B cell (primary cell): ENCODE measurements around the gene CATSPER3. TPM values are rescaled to one million over a fixed set of nuclear protein-coding genes. Genes with fewer than 3 reads are reported as not detected.

Source experiments
- ATAC-seq: fragments of 200-7000 bp; cut with Tn5 transposase; one replicate; pipeline ENCODE4 v1.10.0; 2021; ENCODE audit warnings: low read depth, mild to moderate bottlenecking, moderate number of reproducible peaks, moderate library complexity
- CTCF ChIA-PET: fragments of 350-600 bp; sonication (Branson Sonifier 250); formaldehyde crosslinking; loops from one replicate; lab custom pipeline; 2021; ENCODE audit warnings: antibody characterized with exemption, inconsistent platforms; lab: Charles Lee
- POLR2A ChIA-PET: fragments of 350-600 bp; sonication (Branson Sonifier 250); formaldehyde crosslinking; loops from one replicate; lab custom pipeline; 2021; ENCODE audit warnings: antibody characterized with exemption; lab: Charles Lee
- DNase-seq: peaks from one replicate; pipeline ENCODE4 v3.0.0; 2013
- H2AFZ ChIP-seq: 2 replicates; pipeline ENCODE4 v1.6.1; 2012; ENCODE audit warnings: mild to moderate bottlenecking, low read depth, low read length; ENCODE audit not compliant: insufficient read depth, poor library complexity, severe bottlenecking
- H3K27ac ChIP-seq, 2 donors: 1 replicate in 1 of 2; 2 replicates in 1 of 2; pipeline ENCODE4 v1.5.1; 2012 to 2013; ENCODE audit warnings: low read length in 2 of 2, mild to moderate bottlenecking in 2 of 2, moderate library complexity in 1 of 2
- H3K27me3 ChIP-seq, 4 experiments: fragments of 200-600 bp in 1 of 4; sonication (generic) in 1 of 4; replicated peaks in 1 of 4; 1 replicate in 2 of 4; 2 replicates in 2 of 4; pipeline versions ENCODE4 v1.6.1 to v1.7.0; 2013 to 2016; ENCODE audit warnings: low read length in 3 of 4, mild to moderate bottlenecking in 2 of 4, mixed read lengths in 1 of 4, moderate library complexity in 1 of 4; ENCODE audit not compliant: insufficient read depth in 4 of 4, control insufficient read depth in 3 of 4; ENCODE audit errors: control extremely low read depth in 1 of 4
- H3K36me3 ChIP-seq, 2 experiments: replicated peaks in 1 of 2; 1 replicate in 1 of 2; 2 replicates in 1 of 2; pipeline versions ENCODE4 v1.6.1 to v1.7.1; 2013; ENCODE audit warnings: low read length in 1 of 2; ENCODE audit not compliant: insufficient read depth in 2 of 2, control insufficient read depth in 1 of 2; ENCODE audit errors: control extremely low read depth in 1 of 2, extremely low read depth in 1 of 2
- H3K4me1 ChIP-seq, 2 donors: fragments of 200-600 bp in 1 of 2; sonication (generic) in 1 of 2; 1 replicate in 1 of 2; 2 replicates in 1 of 2; pipeline versions ENCODE4 v1.5.1 to v1.6.1; 2013 to 2017; ENCODE audit warnings: low read length in 2 of 2; ENCODE audit not compliant: control insufficient read depth in 2 of 2, insufficient read depth in 2 of 2
- H3K4me2 ChIP-seq: replicated peaks from 2 replicates; pipeline ENCODE3; 2012; ENCODE audit warnings: mild to moderate bottlenecking, low read depth, low read length; ENCODE audit not compliant: poor library complexity, severe bottlenecking
- H3K4me3 ChIP-seq, 5 experiments: fragments of 200-600 bp in 1 of 5; sonication (generic) in 1 of 5; 1 replicate in 3 of 5; 2 replicates in 2 of 5; pipeline versions ENCODE4 v1.5.1 to v1.7.0; 2011 to 2016; ENCODE audit warnings: low read length in 4 of 5, mild to moderate bottlenecking in 4 of 5, low read depth in 2 of 5, control low read depth in 1 of 5, moderate library complexity in 1 of 5; ENCODE audit not compliant: insufficient read depth in 1 of 5; ENCODE audit errors: control extremely low read depth in 1 of 5, extremely low read depth in 1 of 5
- H3K79me2 ChIP-seq: fragments of 200-600 bp; sonication (generic); one replicate; pipeline ENCODE4 v1.6.0; 2016; ENCODE audit warnings: low read length; ENCODE audit not compliant: control insufficient read depth, insufficient read depth
- H3K9ac ChIP-seq: fragments of 200-600 bp; sonication (generic); 2 replicates; pipeline ENCODE4 v1.6.1; 2017; ENCODE audit warnings: mild to moderate bottlenecking, low read length, moderate library complexity
- H3K9me3 ChIP-seq, 3 donors: one replicate each; pipeline versions ENCODE4 v1.6.1 to v1.7.1; 2013; ENCODE audit warnings: low read length in 2 of 3; ENCODE audit not compliant: control insufficient read depth in 2 of 3, insufficient read depth in 1 of 3; ENCODE audit errors: control extremely low read depth in 1 of 3
- H4K20me1 ChIP-seq: 2 replicates; pipeline ENCODE4 v1.6.0; 2012; ENCODE audit warnings: mild to moderate bottlenecking, low read length; ENCODE audit not compliant: insufficient read depth, control insufficient read depth, poor library complexity, severe bottlenecking
- H3K27ac Mint-ChIP-seq: one replicate; pipeline ENCODE4 v1.8.0; 2021; ENCODE audit warnings: mixed read lengths
- H3K27me3 Mint-ChIP-seq: one replicate; pipeline ENCODE4 v1.8.0; 2021; ENCODE audit warnings: mixed read lengths
- H3K4me1 Mint-ChIP-seq: one replicate; pipeline ENCODE4 v1.8.0; 2021; ENCODE audit warnings: mixed read lengths
- H3K4me3 Mint-ChIP-seq: one replicate; pipeline ENCODE4 v1.8.0; 2021; ENCODE audit warnings: mixed read lengths
- H3K9me3 Mint-ChIP-seq: one replicate; pipeline ENCODE4 v1.8.0; 2022; ENCODE audit warnings: mixed read lengths; ENCODE audit not compliant: insufficient read depth
- CTCF ChIP-seq: fragments of 200-600 bp; IDR thresholded peaks from one replicate; pipeline ENCODE4 v1.8.0; 2022; ENCODE audit warnings: antibody characterized with exemption, mild to moderate bottlenecking
- EZH2 ChIP-seq: IDR thresholded peaks from 2 replicates; pipeline ENCODE4 v1.6.1; 2012; ENCODE audit warnings: borderline replicate concordance, low read depth, mild to moderate bottlenecking, moderate library complexity, low read length; ENCODE audit not compliant: insufficient read depth, poor library complexity, severe bottlenecking
- WGBS: methylation state at CpG from one replicate; pipeline ENCODE4 v1.1.5; 2013; ENCODE audit warnings: missing lambda C conversion rate; ENCODE audit not compliant: insufficient coverage; 5-methylcytosine and 5-hydroxymethylcytosine counted together
- intact Hi-C: fragments of 100-400 bp; cut with micrococcal nuclease; formaldehyde crosslinking; loops from one replicate; pipeline ENCODE4 v1.10.0; 2022
- polyA plus RNA-seq: library from polyadenylated mRNA; depleted of rRNA; stranded (reverse); fragments of >200 nt; gene quantifications from 2 replicates; pipeline ENCODE4 v1.2.3, GENCODE V29; 2012
- total RNA-seq, 2 donors: library from RNA; stranded (reverse); fragments of 120-200 nt in 1 of 2; gene quantifications; 1 replicate in 1 of 2; 2 replicates in 1 of 2; pipeline versions ENCODE4 v1.2.3 to v1.2.4, GENCODE V29; 2013 to 2022

Gene CATSPER3
- total and polyA plus RNA-seq, 2 donors (not counting 1 experiment from before 2014, with no cell fraction given), result 0.79 to 1.3 TPM

DNA sequence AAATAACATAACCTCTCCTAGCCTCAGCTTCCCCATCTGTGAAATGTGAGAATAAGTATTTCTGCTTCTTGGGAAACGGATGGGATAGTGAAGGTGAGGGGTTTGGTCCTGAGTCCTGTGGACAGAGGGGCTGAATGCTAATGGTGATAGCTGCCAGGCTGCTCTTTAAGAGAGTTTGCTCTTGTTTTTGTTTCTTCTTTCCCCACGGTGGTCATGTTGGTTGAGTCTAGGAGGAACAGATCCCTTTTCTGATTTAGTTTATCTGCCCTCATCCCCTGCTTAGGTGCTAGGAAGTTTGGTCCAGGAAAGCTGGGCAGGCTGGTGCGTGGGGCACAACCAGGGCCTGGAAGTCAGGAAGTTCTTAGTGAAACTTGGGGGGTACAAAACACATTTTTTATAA is 74.0 kb downstream of the CATSPER3 start:
- H3K9me3 Mint-ChIP-seq, result no peaks in the 10 kb centered on the region
- no peak for DNase-seq
- intact Hi-C loops, result loop anchor here (10.0 kb wide), 1 partner anchor 307 kb away; the partner anchor contains the start of gene CAMLG
- no CpG with 5 or more reads among the region's 3 CpGs for WGBS
- H3K79me2 ChIP-seq, result no peaks in the 10 kb centered on the region
- peak overlapping the region; percentile 54 for H3K4me3 Mint-ChIP-seq
- H3K9ac ChIP-seq, result no peak overlapping the region
- H3K4me3 ChIP-seq, result no peak overlapping the region
- no peak overlapping the region for H3K27ac ChIP-seq
- TF ChIP-seq EZH2, result no peak
- no peak for TF ChIP-seq CTCF
- no peak overlapping the region for H3K4me2 ChIP-seq
- peaks cover 23% of the 10 kb centered on the region for H4K20me1 ChIP-seq
- peaks cover 32 to 49% of the 10 kb centered on the region in 2 donors for H3K4me1 ChIP-seq
- peaks cover 54% of the 10 kb centered on the region for H3K27me3 Mint-ChIP-seq
- H3K27ac Mint-ChIP-seq, result no peak overlapping the region
- H2AFZ ChIP-seq, result no peak overlapping the region
- ChIA-PET POLR2A (no interaction called here), CTCF (interaction anchor here (0.5 to 0.7 kb wide), 2 partner anchors 30 to 50 kb away, joined by 4 read pairs; no protein-coding TSS in a partner anchor)
- peaks cover 0 to 91% (median 61%) of the 10 kb centered on the region in 4 experiments for H3K27me3 ChIP-seq
- H3K36me3 ChIP-seq, result no peaks in the 10 kb centered on the region
- peaks cover 27% of the 10 kb centered on the region for H3K4me1 Mint-ChIP-seq
- no peak for ATAC-seq
- H3K9me3 ChIP-seq, result peaks cover 0 to 42% (median 0%) of the 10 kb centered on the region in 3 donors

DNA sequence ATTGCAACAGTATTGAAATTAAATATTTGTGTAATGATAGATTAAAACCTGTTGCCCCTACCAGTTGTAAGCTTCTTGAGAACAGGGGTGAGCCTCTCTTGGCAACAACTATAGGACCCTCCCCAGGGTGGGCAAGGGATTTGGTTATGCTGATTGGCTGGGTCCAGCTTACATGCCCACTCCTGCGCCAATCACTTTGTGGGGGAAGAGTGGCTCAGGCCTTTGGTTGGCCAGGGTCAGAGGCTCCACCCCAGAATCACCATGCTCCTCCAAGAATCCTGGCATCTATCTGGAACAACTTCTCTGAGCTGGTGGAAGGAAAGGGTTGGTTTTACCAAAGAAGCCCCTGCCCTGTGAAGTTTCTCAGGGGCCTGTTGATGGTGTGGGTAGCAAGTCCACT is 74.9 kb downstream of the CATSPER3 start:
- intact Hi-C loops, result loop anchor here (10.0 kb wide), 1 partner anchor 308 kb away; the partner anchor contains the start of gene CAMLG
- no CpG with 5 or more reads among the region's 1 CpG for WGBS
- H3K4me3 Mint-ChIP-seq, result no peak overlapping the region
- Histone ChIP-seq H4K20me1 (peaks cover 23% of the 10 kb centered on the region), H2AFZ (no peak overlapping the region), H3K4me3 (no peak overlapping the region), H3K4me1 (peaks cover 32 to 45% of the 10 kb centered on the region in 2 donors), H3K27me3 (peaks cover 0 to 89% (median 60%) of the 10 kb centered on the region in 4 experiments), H3K4me2 (no peak overlapping the region), H3K9ac (no peak overlapping the region), H3K9me3 (peaks cover 0 to 39% (median 0%) of the 10 kb centered on the region in 3 donors), H3K36me3 (no peaks in the 10 kb centered on the region), H3K27ac (no peak overlapping the region), H3K79me2 (no peaks in the 10 kb centered on the region)
- TF ChIP-seq CTCF, result no peak
- TF ChIP-seq EZH2, result no peak
- DNase-seq (no peak), ATAC-seq (no peak)
- ChIA-PET CTCF (no interaction called here), POLR2A (no interaction called here)
- no peak overlapping the region for H3K27ac Mint-ChIP-seq
- H3K9me3 Mint-ChIP-seq, result no peaks in the 10 kb centered on the region
- peaks cover 56% of the 10 kb centered on the region for H3K27me3 Mint-ChIP-seq
- H3K4me1 Mint-ChIP-seq, result peaks cover 27% of the 10 kb centered on the region
